ENCODE measurements around the gene DPP7.

Gene DPP7
- 136 to 202 reads per million in 2 experiments for total RNA-seq

DNA sequence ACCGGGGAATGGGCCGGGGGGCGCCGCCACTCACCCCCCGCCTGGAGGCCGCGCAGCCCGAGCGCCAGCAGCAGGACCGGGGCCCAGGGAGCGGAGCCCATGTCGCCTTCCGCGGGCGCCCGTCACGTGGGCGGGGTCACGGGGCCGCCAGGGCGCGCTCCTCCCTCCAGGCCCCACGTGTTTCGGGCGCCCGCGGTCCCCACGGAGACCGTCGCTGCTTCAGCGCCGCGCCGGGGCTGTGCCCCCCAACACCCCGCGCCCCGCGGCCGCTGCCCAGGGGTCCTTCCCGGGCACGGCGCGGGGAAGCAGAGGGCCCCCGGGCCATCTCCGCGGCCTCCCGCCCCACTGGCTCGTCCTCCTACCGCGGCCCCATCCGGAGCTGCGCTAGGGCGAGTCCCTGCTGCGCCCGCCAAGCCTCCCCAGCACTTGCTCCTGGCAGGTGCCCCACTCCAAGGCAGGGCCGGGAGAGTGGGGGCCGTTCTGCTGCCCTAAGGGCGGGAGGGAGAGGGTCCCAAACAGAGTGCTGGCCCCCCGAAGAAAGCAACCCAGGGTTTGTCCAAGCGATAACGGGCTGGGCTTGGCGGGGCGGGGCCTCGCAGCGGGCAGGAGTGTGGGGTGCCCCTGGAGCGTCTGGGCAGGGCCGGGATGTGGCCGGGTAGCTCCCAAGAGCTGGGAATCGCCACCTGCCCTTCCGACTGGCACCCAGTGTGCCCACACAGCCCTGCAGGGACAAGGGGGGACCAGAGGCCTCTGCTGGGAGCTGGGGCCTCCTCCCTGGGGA, at the start of gene DPP7:
Gene DPP7, minus strand, starts transcription at position 121 of the 781 bp plus-strand sequence. Its CDS starts 20 bp downstream, at position 101.
- peak; percentile 71 for DNase-seq (ENCODE audit: low read depth)

DNA sequence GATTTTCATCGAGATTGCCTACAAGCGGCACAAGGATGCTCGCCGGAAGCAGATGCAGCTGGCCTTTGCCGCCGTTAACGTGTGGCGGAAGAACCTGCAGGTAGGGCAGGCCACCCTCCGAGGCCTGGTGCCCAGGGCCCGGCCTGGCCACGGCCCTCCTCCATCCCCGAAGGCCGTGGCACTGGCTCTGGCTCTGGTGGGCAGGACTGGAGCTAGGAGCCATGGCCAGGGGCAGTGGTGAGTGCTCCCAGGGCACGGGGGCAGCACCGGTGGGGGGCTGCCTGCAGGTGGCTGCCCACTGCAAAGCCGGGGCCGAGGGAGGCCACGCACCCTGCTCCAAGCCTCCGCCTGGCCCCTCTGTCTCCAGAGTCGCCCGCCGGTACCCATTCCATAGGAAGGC, 49.3 kb upstream of the DPP7 start:
- DNase-seq (ENCODE audit: low read depth): no peak

DNA sequence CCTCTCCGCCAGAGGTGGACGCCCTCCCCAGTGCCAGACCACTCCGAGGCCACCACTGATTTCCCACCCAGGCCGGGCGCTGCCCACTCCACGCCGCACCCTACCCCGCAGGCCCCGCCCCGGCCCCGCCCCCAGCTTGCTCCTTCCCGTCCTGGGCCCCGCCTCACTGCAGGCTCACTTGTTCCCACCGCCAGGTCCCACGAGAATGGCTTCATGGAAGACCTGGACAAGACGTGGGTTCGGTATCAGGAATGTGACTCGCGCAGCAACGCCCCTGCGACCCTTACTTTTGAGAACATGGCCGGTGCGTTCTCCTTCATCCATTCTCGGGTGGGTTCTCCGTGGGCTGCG, 48.8 kb upstream of the DPP7 start:
- no peak for DNase-seq (ENCODE audit: low read depth)

DNA sequence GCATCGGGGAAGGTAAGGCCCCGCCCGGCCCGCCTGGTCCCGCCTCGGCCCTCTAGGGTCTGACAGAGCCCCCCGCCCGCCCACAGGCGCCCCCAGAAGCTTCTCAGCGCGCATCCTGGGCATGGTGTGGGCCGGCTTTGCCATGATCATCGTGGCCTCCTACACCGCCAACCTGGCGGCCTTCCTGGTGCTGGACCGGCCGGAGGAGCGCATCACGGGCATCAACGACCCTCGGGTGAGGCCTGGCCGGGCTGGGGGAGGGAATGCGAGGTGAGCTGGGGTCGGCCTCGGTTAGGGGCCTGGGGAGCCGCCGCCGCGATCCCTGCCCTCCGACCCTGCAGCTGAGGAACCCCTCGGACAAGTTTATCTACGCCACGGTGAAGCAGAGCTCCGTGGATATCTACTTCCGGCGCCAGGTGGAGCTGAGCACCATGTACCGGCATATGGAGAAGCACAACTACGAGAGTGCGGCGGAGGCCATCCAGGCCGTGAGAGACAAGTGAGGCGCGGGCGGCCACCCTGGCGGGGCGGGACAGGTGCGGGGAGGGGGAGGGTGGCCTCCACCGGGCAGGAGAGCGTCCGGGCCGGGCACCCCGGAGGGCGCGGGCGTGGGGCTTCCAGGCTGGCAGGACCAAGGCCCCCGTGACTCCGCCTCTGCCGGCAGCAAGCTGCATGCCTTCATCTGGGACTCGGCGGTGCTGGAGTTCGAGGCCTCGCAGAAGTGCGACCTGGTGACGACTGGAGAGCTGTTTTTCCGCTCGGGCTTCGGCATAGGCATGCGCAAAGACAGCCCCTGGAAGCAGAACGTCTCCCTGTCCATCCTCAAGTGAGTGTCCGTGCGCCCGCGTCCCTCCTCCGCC, 48.2 kb upstream of the DPP7 start:
- DNase-seq (ENCODE audit: low read depth): no peak

DNA sequence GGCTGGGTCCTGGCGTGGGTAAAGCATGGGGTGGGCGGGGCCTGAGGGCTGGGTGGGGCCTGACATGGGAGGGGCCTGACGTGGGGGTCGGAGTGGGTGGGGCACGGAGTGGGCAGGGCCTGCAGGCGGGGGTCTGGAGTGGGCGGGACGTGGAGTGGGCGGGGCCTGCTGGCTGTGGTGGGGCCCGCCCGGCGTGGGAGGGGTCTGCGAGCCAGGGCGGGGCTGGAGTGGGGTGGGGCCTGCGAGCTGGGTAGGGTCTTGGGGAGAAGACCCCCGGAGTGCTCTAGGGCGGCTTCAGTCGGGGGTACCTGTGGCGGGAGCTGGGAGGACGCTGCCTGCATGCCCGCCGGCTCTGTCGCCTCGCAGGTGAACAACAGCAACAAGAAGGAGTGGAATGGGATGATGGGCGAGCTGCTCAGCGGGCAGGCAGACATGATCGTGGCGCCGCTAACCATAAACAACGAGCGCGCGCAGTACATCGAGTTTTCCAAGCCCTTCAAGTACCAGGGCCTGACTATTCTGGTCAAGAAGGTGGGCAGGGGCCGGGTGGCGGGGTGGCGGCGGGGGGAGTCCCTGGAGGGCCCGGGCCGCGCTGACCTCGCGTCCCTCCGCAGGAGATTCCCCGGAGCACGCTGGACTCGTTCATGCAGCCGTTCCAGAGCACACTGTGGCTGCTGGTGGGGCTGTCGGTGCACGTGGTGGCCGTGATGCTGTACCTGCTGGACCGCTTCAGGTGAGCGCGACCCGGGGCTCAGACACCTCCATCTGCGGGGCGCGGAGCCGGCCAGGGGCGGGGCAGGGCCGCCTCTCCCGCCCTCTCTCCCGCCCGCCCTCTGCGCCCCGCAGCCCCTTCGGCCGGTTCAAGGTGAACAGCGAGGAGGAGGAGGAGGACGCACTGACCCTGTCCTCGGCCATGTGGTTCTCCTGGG, 47.3 kb upstream of the DPP7 start:
- no peak for DNase-seq (ENCODE audit: low read depth)

DNA sequence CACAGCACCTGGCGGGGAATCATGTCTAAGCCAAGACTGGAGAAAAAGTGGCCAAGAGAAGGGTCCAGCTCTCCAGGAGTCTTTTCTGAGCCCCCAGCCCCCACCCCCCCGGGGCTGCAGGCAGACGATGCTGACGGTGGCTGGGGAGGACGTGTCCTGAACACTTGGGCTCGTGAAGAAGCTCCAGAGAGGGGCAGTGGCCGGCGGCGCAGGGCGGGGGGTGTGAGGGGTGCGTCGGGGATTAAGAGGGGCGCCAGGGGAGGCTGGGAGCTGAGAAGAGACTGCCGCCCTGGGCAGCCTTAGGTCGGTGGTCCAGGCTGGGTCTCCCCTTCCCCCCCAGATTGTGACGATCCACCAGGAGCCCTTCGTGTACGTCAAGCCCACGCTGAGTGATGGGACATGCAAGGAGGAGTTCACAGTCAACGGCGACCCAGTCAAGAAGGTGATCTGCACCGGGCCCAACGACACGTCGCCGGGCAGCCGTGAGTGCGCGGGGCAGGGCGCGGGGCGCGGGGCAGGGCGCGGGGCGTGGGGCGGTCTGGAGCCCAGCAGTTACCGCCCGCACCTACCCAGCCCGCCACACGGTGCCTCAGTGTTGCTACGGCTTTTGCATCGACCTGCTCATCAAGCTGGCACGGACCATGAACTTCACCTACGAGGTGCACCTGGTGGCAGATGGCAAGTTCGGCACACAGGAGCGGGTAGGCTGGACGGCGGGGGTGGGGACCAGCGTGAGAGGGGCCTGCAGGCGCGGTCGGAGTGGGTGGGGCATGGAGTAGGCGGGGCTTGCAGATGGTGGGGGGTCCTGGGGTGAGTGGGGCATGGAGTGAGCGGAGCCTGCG, 46.4 kb upstream of the DPP7 start:
- no peak for DNase-seq (ENCODE audit: low read depth)

DNA sequence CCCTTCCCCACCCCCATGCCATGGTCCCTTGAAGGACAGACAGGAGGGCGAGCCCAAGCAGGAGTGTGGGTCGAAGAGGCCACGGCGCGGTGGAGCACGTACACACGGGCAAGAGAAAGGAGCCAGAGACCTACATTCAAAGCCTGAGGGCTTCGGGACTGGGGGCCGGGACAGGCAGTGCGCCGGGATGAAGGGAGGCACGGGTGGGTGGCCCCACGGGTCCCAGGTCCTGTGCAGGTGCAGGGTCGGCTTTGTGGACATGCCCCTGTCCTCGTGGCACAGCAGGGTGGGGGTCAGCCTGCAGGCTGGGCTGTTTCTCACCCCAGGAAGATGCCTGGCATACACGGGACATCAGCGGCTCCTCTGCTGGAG, 45.5 kb upstream of the DPP7 start:
- DNase-seq (ENCODE audit: low read depth): no peak

DNA sequence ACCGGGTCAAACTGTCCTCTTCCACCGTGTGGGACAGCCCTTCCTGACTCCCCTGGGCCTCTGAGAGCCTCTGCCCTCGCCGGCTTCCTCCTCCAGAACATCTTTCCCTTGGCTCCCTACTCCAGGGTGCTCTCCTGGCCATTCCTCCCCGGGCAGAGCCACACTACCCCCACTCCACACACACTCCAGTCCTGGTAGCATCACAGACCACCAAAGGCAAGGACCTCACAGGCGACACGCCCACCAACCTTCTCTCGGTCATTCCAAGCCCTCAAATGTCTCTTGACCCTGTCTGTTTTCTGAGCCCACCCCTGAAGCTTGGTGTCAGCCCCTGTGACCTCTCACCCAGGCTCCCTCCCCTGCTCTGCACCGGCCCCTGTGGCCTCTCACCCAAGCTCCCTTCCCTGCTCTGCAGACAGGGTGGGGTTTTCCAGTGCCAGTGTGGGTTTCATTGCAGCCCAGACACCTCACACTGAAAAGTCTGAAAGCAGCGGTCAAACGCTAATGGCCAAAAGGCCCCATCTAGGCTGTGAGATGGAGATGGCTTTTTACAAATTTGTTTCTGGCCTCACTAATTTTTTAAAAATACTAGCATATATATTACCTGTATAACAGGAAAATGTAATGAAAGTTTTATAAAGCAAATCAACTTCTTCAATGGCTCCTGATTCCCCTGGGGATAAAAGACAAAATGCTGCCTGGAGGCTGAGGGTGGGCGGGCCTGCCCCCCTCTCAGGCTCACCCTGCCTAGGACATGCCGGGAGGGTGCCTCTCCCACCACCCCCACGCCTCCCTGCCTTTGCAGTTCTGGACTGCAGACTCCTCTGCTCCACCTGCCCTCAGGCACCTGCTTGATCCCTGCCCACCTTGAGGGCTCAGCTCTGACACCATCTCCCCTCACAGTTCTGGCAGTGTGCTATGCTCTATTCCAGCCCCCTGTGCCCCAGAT, 44.8 kb upstream of the DPP7 start:
- no peak for DNase-seq (ENCODE audit: low read depth)

DNA sequence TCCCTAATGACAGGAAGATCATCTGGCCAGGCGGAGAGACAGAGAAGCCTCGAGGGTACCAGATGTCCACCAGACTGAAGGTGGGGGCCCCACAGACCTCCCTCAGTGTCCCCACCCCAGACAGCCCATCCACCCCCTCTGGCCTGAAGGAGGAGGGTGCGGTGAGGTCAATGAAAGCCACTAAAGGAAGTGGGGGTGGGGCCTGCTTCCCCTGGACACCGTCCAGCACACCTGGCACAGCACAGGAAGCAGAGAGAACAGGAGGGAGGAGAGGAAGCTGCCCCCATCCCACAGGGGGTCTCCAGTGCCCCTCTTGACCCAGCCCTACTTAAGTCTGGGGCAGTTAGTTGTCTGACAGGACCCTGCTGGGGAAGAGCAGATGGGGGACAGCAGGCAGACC, 44.1 kb upstream of the DPP7 start:
- DNase-seq (ENCODE audit: low read depth): no peak

DNA sequence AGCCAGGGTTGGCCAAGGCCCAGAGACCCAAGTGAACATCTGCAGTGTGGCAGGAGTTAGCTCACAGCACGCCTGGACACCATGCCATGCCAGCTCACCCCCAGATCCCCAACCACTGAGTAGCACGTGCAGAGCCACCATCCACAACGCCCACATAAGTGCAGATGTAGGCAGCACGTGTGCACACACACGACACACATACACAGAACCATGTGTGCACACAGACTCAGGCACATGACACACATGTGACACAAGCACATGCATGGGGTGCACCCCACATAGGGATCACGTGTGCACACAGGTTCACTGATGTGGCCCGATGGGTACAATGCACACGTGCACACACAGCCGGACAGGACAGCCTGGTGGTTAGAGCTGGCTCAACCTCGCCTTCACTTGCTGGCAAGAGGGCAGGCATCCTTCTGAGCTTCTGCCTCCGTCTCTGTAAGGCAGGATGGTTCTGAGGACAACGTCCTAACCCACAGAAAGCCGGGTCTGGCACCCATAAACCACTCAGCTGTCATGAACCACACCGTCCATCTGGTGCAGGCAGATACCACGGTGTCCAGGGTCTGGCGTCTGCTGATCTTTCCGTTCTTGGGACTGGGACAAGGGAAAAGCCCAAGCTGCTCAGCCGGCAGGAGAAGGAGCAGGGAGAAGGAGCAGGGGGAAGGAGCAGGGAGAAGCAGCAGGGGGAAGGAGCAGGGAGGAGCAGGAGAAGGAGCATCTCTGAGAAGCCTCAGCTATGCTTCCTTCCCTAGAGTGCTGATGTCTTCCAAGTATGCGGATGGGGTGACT, 43.3 kb upstream of the DPP7 start:
- DNase-seq (ENCODE audit: low read depth): no peak

DNA sequence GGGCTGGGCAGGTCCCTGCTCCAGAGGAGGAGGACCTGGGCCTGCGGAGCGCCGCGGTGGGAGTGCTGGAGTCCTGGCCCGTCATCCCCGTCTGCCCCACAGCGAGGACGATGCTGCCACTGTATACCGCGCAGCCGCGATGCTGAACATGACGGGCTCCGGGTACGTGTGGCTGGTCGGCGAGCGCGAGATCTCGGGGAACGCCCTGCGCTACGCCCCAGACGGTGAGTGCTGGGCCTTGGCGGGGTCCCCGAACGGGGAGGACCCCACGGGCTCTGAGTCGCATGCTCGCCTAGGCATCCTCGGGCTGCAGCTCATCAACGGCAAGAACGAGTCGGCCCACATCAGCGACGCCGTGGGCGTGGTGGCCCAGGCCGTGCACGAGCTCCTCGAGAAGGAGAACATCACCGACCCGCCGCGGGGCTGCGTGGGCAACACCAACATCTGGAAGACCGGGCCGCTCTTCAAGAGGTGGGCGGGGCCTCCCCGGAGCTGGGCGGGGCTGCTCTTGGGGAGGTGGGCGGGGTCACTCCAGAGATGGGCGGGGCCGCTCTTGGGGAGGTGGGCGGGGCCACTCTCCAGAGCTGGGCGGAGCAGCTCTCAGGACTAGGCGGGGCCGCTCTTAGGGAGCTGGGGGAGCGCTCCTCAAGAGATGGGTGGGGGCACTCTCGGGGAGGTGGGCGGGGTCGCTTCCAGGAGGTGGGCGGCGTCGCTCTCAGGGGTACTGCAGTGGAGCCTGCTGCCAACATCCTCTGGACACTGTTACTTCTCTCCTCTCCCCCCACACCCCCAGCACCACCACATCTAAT, 42.2 kb upstream of the DPP7 start:
- DNase-seq (ENCODE audit: low read depth): peak; percentile 40

DNA sequence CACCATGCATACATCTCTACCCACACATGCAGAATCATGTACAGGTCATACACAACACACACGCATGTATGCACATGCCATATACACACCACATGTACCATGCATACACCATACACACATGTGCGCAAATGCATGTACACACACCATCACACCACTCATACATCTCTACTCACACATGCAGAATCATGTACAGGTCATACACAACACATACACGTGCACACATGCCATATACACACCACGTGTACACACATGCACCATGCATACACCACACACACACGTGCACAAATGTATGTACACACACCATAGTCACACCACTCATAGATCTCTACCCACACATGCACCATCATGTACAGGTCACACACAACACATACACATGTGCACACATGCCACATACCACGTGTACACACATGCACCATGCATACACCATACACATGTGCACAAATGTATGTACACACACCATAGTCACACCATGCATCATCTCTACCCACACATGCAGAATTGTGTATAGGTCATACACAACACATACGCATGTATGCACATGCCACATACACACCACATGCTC, 38.4 kb upstream of the DPP7 start:
- DNase-seq (ENCODE audit: low read depth): no peak

DNA sequence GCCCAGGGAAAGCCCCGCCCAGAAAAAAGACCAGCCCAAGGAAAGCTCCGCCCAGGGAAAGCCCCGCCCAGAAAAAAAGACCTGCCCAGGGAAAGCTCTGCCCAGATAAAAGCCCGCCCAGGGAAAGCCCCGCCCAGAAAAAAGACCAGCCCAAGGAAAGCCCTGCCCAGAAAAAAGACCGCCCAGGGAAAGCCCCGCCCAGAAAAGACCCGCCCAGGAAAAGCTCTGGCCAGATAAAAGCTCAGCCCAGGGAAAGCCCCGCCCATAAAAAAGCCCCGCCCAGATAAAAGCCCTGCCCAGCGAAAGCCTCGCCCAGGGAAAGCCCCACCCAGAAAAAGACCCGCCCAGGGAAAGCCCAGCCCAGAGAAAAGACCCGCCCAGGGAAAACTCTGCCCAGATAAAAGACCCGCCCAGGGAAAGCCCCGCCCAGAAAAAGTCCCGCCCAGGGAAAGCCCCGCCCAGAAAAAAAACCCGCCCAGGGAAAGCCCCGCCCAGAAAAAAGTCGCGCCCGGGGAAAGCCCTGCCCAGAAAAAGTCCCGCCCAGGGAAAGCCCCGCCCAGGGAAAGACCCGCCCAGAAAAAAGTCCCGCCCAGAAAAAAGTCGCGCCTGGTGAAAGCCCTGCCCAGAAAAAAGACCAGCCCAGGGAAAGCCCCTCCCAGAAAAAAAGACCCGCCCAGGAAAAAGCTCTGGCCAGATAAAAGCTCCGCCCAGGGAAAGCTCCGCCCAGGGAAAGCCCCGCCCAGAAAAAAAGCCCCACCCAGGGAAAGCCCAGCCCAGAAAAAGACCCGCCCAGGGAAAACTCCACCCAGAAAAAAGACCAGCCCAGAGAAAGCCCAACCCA, 36.3 kb upstream of the DPP7 start:
- DNase-seq (ENCODE audit: low read depth): no peak

DNA sequence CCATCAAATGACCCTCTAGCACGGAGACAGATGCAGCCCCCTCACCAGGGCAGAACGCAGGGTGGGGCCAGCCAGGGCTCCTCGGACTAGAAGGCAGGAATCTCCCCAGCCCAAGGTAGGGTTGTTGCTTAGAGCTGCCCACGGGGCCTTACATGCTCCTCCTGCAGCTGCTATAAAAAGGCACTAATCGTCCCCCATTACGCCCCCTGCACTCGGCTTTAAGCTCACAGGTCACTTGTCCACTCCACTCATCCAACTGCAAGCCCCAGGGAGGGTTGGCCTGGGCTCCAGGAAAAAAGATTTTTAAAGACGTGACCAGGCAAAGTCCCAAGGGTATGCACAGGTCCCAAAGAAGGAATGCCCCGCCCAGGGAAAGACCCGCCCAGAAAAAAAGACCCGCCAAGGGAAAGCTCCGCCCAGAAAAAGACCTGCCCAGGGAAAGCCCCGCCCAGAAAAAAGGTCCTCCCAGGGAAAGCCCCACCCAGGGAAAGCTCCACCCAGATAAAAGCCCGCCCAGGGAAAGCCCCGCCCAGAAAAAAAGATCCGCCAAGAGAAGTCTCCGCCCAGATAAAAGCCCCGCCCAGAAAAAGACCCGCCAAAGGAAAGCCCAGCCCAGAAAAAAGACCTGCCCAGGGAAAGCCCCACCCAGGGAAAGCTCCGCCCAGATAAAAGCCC, 35.5 kb upstream of the DPP7 start:
- no peak for DNase-seq (ENCODE audit: low read depth)

DNA sequence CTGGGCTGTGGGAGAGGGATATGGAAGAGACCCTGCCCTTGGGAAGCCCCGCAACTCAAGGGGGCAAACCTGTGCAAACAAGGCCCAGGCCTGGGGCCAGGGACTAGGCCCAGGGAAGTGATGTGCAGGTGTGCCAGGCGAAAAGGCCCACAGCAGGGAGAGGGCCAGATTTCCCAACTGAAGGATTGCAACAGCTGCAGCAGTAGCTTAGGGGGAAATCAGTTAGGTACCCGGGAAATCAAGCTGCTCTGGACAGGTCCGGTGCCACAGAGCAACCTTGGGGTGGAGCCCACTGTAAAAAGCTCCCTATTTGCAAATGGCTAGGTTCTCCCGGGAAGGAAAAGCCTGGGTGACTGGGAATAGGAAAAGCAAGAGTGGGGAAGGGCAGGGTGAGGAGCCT, 34.8 kb upstream of the DPP7 start:
- no peak for DNase-seq (ENCODE audit: low read depth)

DNA sequence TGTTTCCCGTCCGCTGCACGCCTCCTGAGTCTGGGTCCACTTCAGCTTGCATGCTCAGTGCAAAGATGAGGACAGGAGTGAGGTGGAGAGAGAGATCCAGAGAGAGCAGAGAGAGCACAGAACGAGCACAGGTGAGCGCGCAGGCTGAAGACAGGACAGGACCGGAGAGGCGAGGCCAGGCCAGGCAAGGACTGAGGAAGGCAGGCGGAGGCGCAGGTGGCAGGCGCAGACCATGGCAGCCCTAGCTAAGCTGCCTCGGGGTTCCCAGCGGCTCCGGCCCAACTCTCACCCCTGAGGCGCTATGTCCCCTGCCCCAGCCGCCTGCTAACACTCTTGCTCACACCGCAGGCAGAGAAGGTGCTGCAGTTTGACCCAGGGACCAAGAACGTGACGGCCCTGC, 34.1 kb upstream of the DPP7 start:
- DNase-seq (ENCODE audit: low read depth): no peak

DNA sequence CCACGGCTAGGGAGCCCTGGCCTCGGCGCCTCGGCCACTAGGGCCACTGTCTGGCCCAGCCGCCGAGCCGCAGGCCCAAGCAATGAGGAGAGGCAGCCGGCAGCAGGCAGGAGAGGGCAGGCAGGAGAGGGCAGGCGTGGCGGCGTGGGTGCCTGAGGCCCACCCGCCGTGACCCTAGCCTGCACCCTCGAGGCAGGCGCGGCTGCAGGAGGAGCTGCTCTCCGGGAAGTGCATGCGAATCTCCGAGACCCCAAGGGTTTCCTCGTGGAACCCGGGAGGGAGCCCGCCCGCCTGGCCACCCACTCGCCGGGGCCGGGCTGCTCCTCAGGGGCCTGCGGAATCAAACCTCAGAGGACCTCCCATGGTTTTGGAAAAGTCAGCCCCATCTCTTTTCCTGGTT, 33.7 kb upstream of the DPP7 start:
- no peak for DNase-seq (ENCODE audit: low read depth)

All from T follicular helper cell (primary cell).